DOHH2 (cell line): Measurements from ENCODE around the gene SMAD3.

Experiments used
- CTCF ChIP-seq: fragments of 200-600 bp; sonication (generic); IDR thresholded peaks from one replicate; pipeline ENCODE4 v1.5.1; 2014; ENCODE audit warnings: antibody characterized with exemption, mild to moderate bottlenecking, low read depth, low read length; ENCODE audit not compliant: poor library complexity, severe bottlenecking
- EZH2phosphoT487 ChIP-seq: fragments of 200-600 bp; sonication (generic); IDR thresholded peaks from 2 replicates; pipeline ENCODE4 v1.6.1; 2017; ENCODE audit warnings: borderline replicate concordance, mild to moderate bottlenecking, antibody characterized with exemption, low read length, moderate library complexity, mixed read lengths

- TF ChIP-seq CTCF (no peak), EZH2phosphoT487 (no peak)
Observed at GRCh38 chr15:67127331-67127664, 61.9 kb downstream of the SMAD3 start.
